H1 (cell line): Measurements from ENCODE around the gene HOTAIR. TPM values are rescaled to one million over a fixed set of nuclear protein-coding genes. Genes with fewer than 3 reads are reported as not detected.

Experiments
- CTCF ChIA-PET: fragments of 300-600 bp; sonication (Branson Sonifier 250); formaldehyde crosslinking; loops from one replicate; lab custom pipeline; 2021; ENCODE audit not compliant: partially characterized antibody; lab: Charles Lee
- POLR2A ChIA-PET: fragments of 300-600 bp; sonication (Branson Sonifier 250); formaldehyde crosslinking; loops from one replicate; lab custom pipeline; 2021; ENCODE audit warnings: inconsistent platforms; ENCODE audit not compliant: partially characterized antibody; lab: Charles Lee
- DNase-seq, 2 experiments: peaks; one replicate each; pipeline versions ENCODE4 v3.0.0 to v3.0.0-alpha.2; 2010 to 2022; ENCODE audit warnings: low spot score in 2 of 2, low read depth in 1 of 2, mixed read lengths in 1 of 2
- FAIRE-seq: peaks from 2 replicates; lab custom pipeline; 2011; peaks lifted over from hg19 to GRCh38; lab: Jason Lieb, UNC
- H2AFZ ChIP-seq: 2 replicates; pipeline ENCODE4 v1.8.1; 2012; ENCODE audit warnings: low read length, inconsistent platforms
- H2AK5ac ChIP-seq: 2 replicates; pipeline ENCODE4 v1.6.1; 2013; ENCODE audit warnings: low read depth, low read length
- H2BK120ac ChIP-seq: replicated peaks from 2 replicates; pipeline ENCODE3; 2013; ENCODE audit warnings: low read depth, low read length, inconsistent platforms
- H2BK12ac ChIP-seq: 2 replicates; pipeline ENCODE4 v1.6.1; 2013; ENCODE audit warnings: low read depth, low read length
- H2BK15ac ChIP-seq: 2 replicates; pipeline ENCODE4 v1.6.1; 2013; ENCODE audit warnings: low read length
- H2BK20ac ChIP-seq: 2 replicates; pipeline ENCODE4 v1.6.1; 2013; ENCODE audit warnings: low read length
- H2BK5ac ChIP-seq: 2 replicates; pipeline ENCODE4 v1.6.1; 2013; ENCODE audit warnings: low read depth, low read length
- H3K14ac ChIP-seq: 2 replicates; pipeline ENCODE4 v1.6.1; 2013; ENCODE audit warnings: inconsistent platforms; ENCODE audit not compliant: insufficient read length
- H3K18ac ChIP-seq: 2 replicates; pipeline ENCODE4 v1.6.1; 2013; ENCODE audit warnings: low read length; ENCODE audit errors: extremely low read depth
- H3K23ac ChIP-seq: 2 replicates; pipeline ENCODE4 v1.6.1; 2013; ENCODE audit warnings: inconsistent platforms; ENCODE audit not compliant: insufficient read length
- H3K23me2 ChIP-seq: 2 replicates; pipeline ENCODE4 v1.6.1; 2013; ENCODE audit warnings: low read depth, low read length
- H3K27ac ChIP-seq: 2 replicates; pipeline ENCODE4 v1.6.1; 2011; ENCODE audit warnings: low read depth, low read length, inconsistent platforms
- H3K27me3 ChIP-seq, 4 experiments: replicated peaks in 1 of 4; 1 replicate in 1 of 4; 2 replicates in 3 of 4; pipeline versions ENCODE4 v1.6.1 to v1.8.1; 2011 to 2013; ENCODE audit warnings: low read length in 3 of 4, mild to moderate bottlenecking in 3 of 4, inconsistent platforms in 2 of 4, mixed read lengths in 2 of 4, moderate library complexity in 1 of 4; ENCODE audit not compliant: control insufficient read depth in 3 of 4, insufficient read depth in 3 of 4; ENCODE audit errors: extremely low read depth in 1 of 4
- H3K36me3 ChIP-seq, 4 experiments: 2 replicates each; pipeline versions ENCODE4 v1.6.1 to v1.8.1; 2011 to 2013; ENCODE audit warnings: mild to moderate bottlenecking in 4 of 4, low read length in 3 of 4, moderate library complexity in 2 of 4, control low read depth in 1 of 4, inconsistent platforms in 1 of 4; ENCODE audit not compliant: insufficient read depth in 4 of 4, control insufficient read depth in 2 of 4
- H3K4ac ChIP-seq: replicated peaks from 2 replicates; pipeline ENCODE3; 2013; ENCODE audit warnings: low read length, low read depth, mixed read lengths, inconsistent platforms; ENCODE audit not compliant: insufficient read length
- H3K4me1 ChIP-seq, 4 experiments: replicated peaks in 1 of 4; 1 replicate in 1 of 4; 2 replicates in 3 of 4; pipeline versions ENCODE4 v1.6.1 to v1.8.1; 2011 to 2013; ENCODE audit warnings: low read length in 3 of 4, inconsistent platforms in 2 of 4, mixed read lengths in 1 of 4; ENCODE audit not compliant: insufficient read depth in 4 of 4, control insufficient read depth in 3 of 4
- H3K4me2 ChIP-seq, 2 experiments: 2 replicates each; pipeline versions ENCODE4 v1.6.1 to v1.8.1; 2011 to 2013; ENCODE audit warnings: low read depth in 2 of 2, low read length in 2 of 2, control low read depth in 1 of 2, inconsistent platforms in 1 of 2, mild to moderate bottlenecking in 1 of 2; ENCODE audit not compliant: insufficient read depth in 1 of 2
- H3K4me3 ChIP-seq, 4 experiments: fragments of 200-600, 300-600 bp in 1 of 4; sonication (generic), shearing (Covaris generic), sonication (Bioruptor Twin) in 1 of 4; 2 replicates each; pipeline versions ENCODE4 v1.5.1 to v1.8.1; 2011 to 2016; ENCODE audit warnings: low read length in 4 of 4, low read depth in 3 of 4, control low read depth in 2 of 4, inconsistent platforms in 2 of 4, mild to moderate bottlenecking in 2 of 4, mixed read lengths in 1 of 4, moderate library complexity in 1 of 4; ENCODE audit not compliant: insufficient read depth in 2 of 4; ENCODE audit errors: extremely low read depth in 1 of 4
- H3K56ac ChIP-seq: replicated peaks from 2 replicates; pipeline ENCODE3; 2013; ENCODE audit warnings: low read depth, mild to moderate bottlenecking, mixed read lengths, low read length, inconsistent platforms; ENCODE audit not compliant: insufficient read length
- H3K79me1 ChIP-seq: 2 replicates; pipeline ENCODE4 v1.6.1; 2013; ENCODE audit warnings: low read depth, low read length, control low read depth
- H3K79me2 ChIP-seq, 2 experiments: 2 replicates each; pipeline versions ENCODE4 v1.6.1 to v1.8.1; 2012 to 2013; ENCODE audit warnings: low read length in 2 of 2, mild to moderate bottlenecking in 2 of 2, inconsistent platforms in 1 of 2; ENCODE audit not compliant: insufficient read depth in 2 of 2, control insufficient read depth in 1 of 2
- H3K9ac ChIP-seq, 4 experiments: replicated peaks in 1 of 4; 1 replicate in 1 of 4; 2 replicates in 3 of 4; pipeline versions ENCODE4 v1.6.1 to v1.8.1; 2011 to 2013; ENCODE audit warnings: low read depth in 3 of 4, low read length in 3 of 4, control low read depth in 2 of 4, mild to moderate bottlenecking in 2 of 4, moderate library complexity in 2 of 4, inconsistent platforms in 1 of 4; ENCODE audit errors: extremely low read depth in 1 of 4
- H3K9me3 ChIP-seq, 2 experiments: 2 replicates each; pipeline versions ENCODE4 v1.6.1 to v1.8.1; 2012 to 2013; ENCODE audit warnings: mild to moderate bottlenecking in 2 of 2, moderate library complexity in 2 of 2, control low read depth in 1 of 2, inconsistent platforms in 1 of 2, low read depth in 1 of 2, low read length in 1 of 2, mixed read lengths in 1 of 2; ENCODE audit not compliant: insufficient read depth in 2 of 2
- H4K20me1 ChIP-seq, 2 experiments: replicated peaks in 1 of 2; 2 replicates each; pipeline versions ENCODE3 to v1.8.1; 2011 to 2013; ENCODE audit warnings: inconsistent platforms in 2 of 2, low read length in 2 of 2, mild to moderate bottlenecking in 1 of 2; ENCODE audit not compliant: insufficient read depth in 2 of 2, control insufficient read depth in 1 of 2
- H4K5ac ChIP-seq: 2 replicates; pipeline ENCODE4 v1.6.1; 2013; ENCODE audit warnings: low read length, low read depth, mixed read lengths, inconsistent platforms; ENCODE audit not compliant: insufficient read length
- H4K8ac ChIP-seq: 2 replicates; pipeline ENCODE4 v1.8.0; 2013; ENCODE audit warnings: mild to moderate bottlenecking, moderate library complexity, low read length, inconsistent platforms; ENCODE audit not compliant: insufficient read depth; ENCODE audit errors: extremely low read depth
- H4K91ac ChIP-seq: replicated peaks from 2 replicates; pipeline ENCODE3; 2013; ENCODE audit warnings: low read length, mixed read lengths, inconsistent platforms; ENCODE audit not compliant: insufficient read length
- CEBPB ChIP-seq: IDR thresholded peaks from 2 replicates; pipeline ENCODE4 v1.6.1; 2012; ENCODE audit warnings: low read depth, low read length
- CHD2 ChIP-seq: IDR thresholded peaks from 2 replicates; pipeline ENCODE4 v1.6.1; 2012; ENCODE audit warnings: low read length, improper control_type of control experiment
- CREB1 ChIP-seq: IDR thresholded peaks from 2 replicates; pipeline ENCODE4 v1.6.1; 2012; ENCODE audit warnings: inconsistent platforms
- E2F6 ChIP-seq: IDR thresholded peaks from 2 replicates; pipeline ENCODE4 v1.6.1; 2012; ENCODE audit warnings: inconsistent platforms
- HDAC6 ChIP-seq: IDR thresholded peaks from one replicate; pipeline ENCODE4 v1.7.1; 2012; ENCODE audit warnings: low read depth, mild to moderate bottlenecking, inconsistent platforms, low read length, moderate library complexity
- MAX ChIP-seq: IDR thresholded peaks from 2 replicates; pipeline ENCODE4 v1.6.1; 2012; ENCODE audit warnings: inconsistent platforms
- SIN3A ChIP-seq, 2 experiments: IDR thresholded peaks in 1 of 2; conservative IDR thresholded peaks in 1 of 2; 2 replicates each; pipeline ENCODE4 v1.6.1; 2011 to 2012; ENCODE audit warnings: low read length in 2 of 2, improper control_type of control experiment in 1 of 2, low read depth in 1 of 2, mild to moderate bottlenecking in 1 of 2
- SP4 ChIP-seq: IDR thresholded peaks from 2 replicates; pipeline ENCODE4 v1.6.1; 2012; ENCODE audit warnings: low read length, inconsistent platforms
- SRF ChIP-seq: IDR thresholded peaks from 2 replicates; pipeline ENCODE4 v1.6.1; 2011; ENCODE audit warnings: mild to moderate bottlenecking, low read depth, low read length, moderate library complexity
- SUZ12 ChIP-seq: fragments of 200-600 bp; sonication (generic); IDR thresholded peaks from 2 replicates; pipeline ENCODE4 v1.6.1; 2012; ENCODE audit warnings: mild to moderate bottlenecking, inconsistent platforms, low read length, moderate library complexity, mixed read lengths
- TAF1 ChIP-seq: IDR thresholded peaks from 2 replicates; pipeline ENCODE4 v1.6.1; 2011; ENCODE audit warnings: mild to moderate bottlenecking, low read depth, low read length
- WGBS, 2 experiments: shearing (Covaris generic) in 1 of 2; methylation state at CpG; one replicate each; pipeline versions ENCODE4 v1.1.6 to v1.1.7; 2013 to 2015; ENCODE audit warnings: low lambda C conversion rate in 2 of 2, mixed read lengths in 2 of 2, inconsistent platforms in 1 of 2, low coverage in 1 of 2, missing lambda C conversion rate in 1 of 2; ENCODE audit not compliant: insufficient replicate concordance in 2 of 2, insufficient coverage in 1 of 2, insufficient read length in 1 of 2; ENCODE audit errors: extremely low coverage in 1 of 2, missing lambda C conversion rate in 1 of 2; 5-methylcytosine and 5-hydroxymethylcytosine counted together
- polyA plus RNA-seq, 7 experiments: library from polyadenylated mRNA; depleted of rRNA in 3 of 7; stranded (reverse) in 5 of 7; unstranded in 2 of 7; fragments of >200 nt in 5 of 7; fragments of 200-250 nt in 2 of 7; gene quantifications; 1 replicate in 5 of 7; 2 replicates in 1 of 7; 4 replicates in 1 of 7; pipeline versions ENCODE4 v1.2.1 to v1.2.3, GENCODE V29; 2011 to 2013; ENCODE audit warnings: missing spikeins in 2 of 7, mixed read lengths in 2 of 7
- total RNA-seq: library from RNA; stranded (reverse); fragmentation: NEBNext Ultra II Directional; extraction: Animal tissue kit (Norgen Biotek cat#: 25700); gene quantifications from 2 replicates; pipeline ENCODE4 v1.2.1, GENCODE V29; 2021

The HOTAIR gene
- total and polyA plus RNA-seq, 2 of the 8 experiments (the other 6 are each of a cell fraction or from before 2014, with no cell fraction given) = not detected

GRCh38 chr12:53927220-53928029 lies 47.3 kb downstream of the HOTAIR start:
- H3K23ac ChIP-seq = no peak overlapping the region
- H3K23me2 ChIP-seq = no peaks in the 10 kb centered on the region
- POLR2A ChIA-PET = interaction anchor here (1.3 kb wide), 1 partner anchor 11 kb away, joined by 3 read pairs; no protein-coding TSS in a partner anchor
- WGBS, 2 experiments = 6% methylated on average over 45 of the region's 45 CpGs; no CpG with 5 or more reads in 1 of the 2 experiments
- H2BK20ac ChIP-seq = no peak overlapping the region
- H3K4me3 ChIP-seq = peak overlapping the region in 1 of 4 experiments; percentile 27; a peak in 2 of 8 replicates
- H3K4me2 ChIP-seq = peak overlapping the region; percentile 36 to 46; a peak in 3 of 4 replicates
- no peak for DNase-seq
- H3K9ac ChIP-seq = no peak overlapping the region
- H3K27ac ChIP-seq = no peak overlapping the region
- H3K18ac ChIP-seq = no peak overlapping the region
- CTCF ChIA-PET = interaction anchor here (0.6 to 1.9 kb wide), 6 partner anchors 12 to 213 kb away, joined by 3 to 5 read pairs (median 4); no protein-coding TSS in a partner anchor
- no peak overlapping the region for H2AK5ac ChIP-seq
- no peak overlapping the region for H2AFZ ChIP-seq
- H2BK5ac ChIP-seq = no peak overlapping the region
- H4K91ac ChIP-seq = no peak overlapping the region
- H4K8ac ChIP-seq = no peak overlapping the region
- no peaks in the 10 kb centered on the region for H3K9me3 ChIP-seq
- H3K36me3 ChIP-seq = no peaks in the 10 kb centered on the region
- H3K4me1 ChIP-seq = peaks cover 0 to 8% (median 2%) of the 10 kb centered on the region in 4 experiments; a peak in 4 of 7 replicates
- H4K5ac ChIP-seq = no peak overlapping the region
- no peaks in the 10 kb centered on the region for H3K79me2 ChIP-seq
- no peak overlapping the region for H2BK12ac ChIP-seq
- H2BK15ac ChIP-seq = no peak overlapping the region
- H3K4ac ChIP-seq = no peak overlapping the region
- H3K79me1 ChIP-seq = no peaks in the 10 kb centered on the region
- peaks cover 79 to 100% (median 93%) of the 10 kb centered on the region in 4 experiments for H3K27me3 ChIP-seq
- FAIRE-seq = no peak
- peaks cover 6 to 16% of the 10 kb centered on the region in 2 experiments for H4K20me1 ChIP-seq
- no peak overlapping the region for H3K56ac ChIP-seq
- no peak overlapping the region for H3K14ac ChIP-seq
- no peak overlapping the region for H2BK120ac ChIP-seq
- TF ChIP-seq SIN3A (conservative IDR thresholded peaks at IDR 0.05 in 1 of 2, IDR thresholded peaks at IDR 0.05 in 1 of 2; ENCODE audit: low read depth in 1 of 2, low read length in 2 of 2) (no peak), TAF1 (no peak), HDAC6 (no peak), SUZ12 (peak; percentile 99), MAX (peak; percentile 29; the same call in 1 of the 2 replicates), CREB1 (no peak), SP4 (no peak), CEBPB (no peak), E2F6 (peak; percentile 85), SRF (no peak), CHD2 (no peak)
